Measurements from ENCODE around the gene RBM20. TPM values are rescaled to one million over a fixed set of nuclear protein-coding genes. Genes with fewer than 3 reads are reported as not detected.

Gene RBM20
- total and polyA plus RNA-seq, 2 experiments from 2014 or later: 0.05 to 0.17 TPM

DNA sequence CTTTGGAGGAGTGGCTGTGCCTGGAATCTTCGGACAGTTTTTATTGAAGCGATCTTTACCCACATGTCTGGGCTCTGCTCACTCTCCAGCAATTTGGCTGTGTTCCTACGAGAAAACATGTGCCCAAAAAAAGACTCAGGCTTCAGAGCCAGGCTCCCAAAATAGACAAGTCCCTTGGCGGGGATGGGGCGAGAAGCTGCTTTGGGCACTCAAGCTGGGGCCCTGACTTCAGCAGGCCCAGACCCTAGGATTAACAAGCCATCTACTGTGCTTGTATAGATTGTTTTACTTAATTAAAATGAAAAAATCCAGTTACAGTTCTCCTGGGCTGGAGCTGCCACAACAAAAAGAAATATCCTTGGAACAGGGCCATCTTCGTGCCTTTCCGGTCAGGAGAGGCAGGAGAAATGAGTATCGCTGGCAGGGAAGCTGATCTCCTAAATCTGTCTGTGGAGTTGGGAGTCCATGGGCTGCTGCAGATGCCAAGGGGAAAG lies 176.2 kb downstream of the RBM20 start (continued):
- TF ChIP-seq, protein P1, sequence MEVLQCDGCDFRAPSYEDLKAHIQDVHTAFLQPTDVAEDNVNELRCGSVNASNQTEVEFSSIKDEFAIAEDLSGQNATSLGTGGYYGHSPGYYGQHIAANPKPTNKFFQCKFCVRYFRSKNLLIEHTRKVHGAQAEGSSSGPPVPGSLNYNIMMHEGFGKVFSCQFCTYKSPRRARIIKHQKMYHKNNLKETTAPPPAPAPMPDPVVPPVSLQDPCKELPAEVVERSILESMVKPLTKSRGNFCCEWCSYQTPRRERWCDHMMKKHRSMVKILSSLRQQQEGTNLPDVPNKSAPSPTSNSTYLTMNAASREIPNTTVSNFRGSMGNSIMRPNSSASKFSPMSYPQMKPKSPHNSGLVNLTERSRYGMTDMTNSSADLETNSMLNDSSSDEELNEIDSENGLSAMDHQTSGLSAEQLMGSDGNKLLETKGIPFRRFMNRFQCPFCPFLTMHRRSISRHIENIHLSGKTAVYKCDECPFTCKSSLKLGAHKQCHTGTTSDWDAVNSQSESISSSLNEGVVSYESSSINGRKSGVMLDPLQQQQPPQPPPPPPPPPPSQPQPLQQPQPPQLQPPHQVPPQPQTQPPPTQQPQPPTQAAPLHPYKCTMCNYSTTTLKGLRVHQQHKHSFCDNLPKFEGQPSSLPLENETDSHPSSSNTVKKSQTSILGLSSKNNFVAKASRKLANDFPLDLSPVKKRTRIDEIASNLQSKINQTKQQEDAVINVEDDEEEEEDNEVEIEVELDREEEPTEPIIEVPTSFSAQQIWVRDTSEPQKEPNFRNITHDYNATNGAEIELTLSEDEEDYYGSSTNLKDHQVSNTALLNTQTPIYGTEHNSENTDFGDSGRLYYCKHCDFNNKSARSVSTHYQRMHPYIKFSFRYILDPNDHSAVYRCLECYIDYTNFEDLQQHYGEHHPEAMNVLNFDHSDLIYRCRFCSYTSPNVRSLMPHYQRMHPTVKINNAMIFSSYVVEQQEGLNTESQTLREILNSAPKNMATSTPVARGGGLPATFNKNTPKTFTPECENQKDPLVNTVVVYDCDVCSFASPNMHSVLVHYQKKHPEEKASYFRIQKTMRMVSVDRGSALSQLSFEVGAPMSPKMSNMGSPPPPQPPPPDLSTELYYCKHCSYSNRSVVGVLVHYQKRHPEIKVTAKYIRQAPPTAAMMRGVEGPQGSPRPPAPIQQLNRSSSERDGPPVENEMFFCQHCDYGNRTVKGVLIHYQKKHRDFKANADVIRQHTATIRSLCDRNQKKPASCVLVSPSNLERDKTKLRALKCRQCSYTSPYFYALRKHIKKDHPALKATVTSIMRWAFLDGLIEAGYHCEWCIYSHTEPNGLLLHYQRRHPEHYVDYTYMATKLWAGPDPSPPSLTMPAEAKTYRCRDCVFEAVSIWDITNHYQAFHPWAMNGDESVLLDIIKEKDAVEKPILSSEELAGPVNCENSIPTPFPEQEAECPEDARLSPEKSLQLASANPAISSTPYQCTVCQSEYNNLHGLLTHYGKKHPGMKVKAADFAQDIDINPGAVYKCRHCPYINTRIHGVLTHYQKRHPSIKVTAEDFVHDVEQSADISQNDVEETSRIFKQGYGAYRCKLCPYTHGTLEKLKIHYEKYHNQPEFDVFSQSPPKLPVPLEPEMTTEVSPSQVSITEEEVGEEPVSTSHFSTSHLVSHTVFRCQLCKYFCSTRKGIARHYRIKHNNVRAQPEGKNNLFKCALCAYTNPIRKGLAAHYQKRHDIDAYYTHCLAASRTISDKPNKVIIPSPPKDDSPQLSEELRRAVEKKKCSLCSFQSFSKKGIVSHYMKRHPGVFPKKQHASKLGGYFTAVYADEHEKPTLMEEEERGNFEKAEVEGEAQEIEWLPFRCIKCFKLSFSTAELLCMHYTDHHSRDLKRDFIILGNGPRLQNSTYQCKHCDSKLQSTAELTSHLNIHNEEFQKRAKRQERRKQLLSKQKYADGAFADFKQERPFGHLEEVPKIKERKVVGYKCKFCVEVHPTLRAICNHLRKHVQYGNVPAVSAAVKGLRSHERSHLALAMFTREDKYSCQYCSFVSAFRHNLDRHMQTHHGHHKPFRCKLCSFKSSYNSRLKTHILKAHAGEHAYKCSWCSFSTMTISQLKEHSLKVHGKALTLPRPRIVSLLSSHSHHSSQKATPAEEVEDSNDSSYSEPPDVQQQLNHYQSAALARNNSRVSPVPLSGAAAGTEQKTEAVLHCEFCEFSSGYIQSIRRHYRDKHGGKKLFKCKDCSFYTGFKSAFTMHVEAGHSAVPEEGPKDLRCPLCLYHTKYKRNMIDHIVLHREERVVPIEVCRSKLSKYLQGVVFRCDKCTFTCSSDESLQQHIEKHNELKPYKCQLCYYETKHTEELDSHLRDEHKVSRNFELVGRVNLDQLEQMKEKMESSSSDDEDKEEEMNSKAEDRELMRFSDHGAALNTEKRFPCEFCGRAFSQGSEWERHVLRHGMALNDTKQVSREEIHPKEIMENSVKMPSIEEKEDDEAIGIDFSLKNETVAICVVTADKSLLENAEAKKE (CRISPR knock-in tag; IDR thresholded peaks at IDR 0.05): no peak
- no peak for TF ChIP-seq STAT1 (IDR thresholded peaks at IDR 0.05; ENCODE audit: unreplicated experiment)
- TF ChIP-seq POLR2AphosphoS5 (IDR thresholded peaks at IDR 0.05; ENCODE audit: low read depth): no peak
- TF ChIP-seq EZH2phosphoT487 (IDR thresholded peaks at IDR 0.05; ENCODE audit: unreplicated experiment): no peak
- no peak for TF ChIP-seq EZH2 (IDR thresholded peaks at IDR 0.05; ENCODE audit: low read depth, unreplicated experiment)
- TF ChIP-seq, protein P2, sequence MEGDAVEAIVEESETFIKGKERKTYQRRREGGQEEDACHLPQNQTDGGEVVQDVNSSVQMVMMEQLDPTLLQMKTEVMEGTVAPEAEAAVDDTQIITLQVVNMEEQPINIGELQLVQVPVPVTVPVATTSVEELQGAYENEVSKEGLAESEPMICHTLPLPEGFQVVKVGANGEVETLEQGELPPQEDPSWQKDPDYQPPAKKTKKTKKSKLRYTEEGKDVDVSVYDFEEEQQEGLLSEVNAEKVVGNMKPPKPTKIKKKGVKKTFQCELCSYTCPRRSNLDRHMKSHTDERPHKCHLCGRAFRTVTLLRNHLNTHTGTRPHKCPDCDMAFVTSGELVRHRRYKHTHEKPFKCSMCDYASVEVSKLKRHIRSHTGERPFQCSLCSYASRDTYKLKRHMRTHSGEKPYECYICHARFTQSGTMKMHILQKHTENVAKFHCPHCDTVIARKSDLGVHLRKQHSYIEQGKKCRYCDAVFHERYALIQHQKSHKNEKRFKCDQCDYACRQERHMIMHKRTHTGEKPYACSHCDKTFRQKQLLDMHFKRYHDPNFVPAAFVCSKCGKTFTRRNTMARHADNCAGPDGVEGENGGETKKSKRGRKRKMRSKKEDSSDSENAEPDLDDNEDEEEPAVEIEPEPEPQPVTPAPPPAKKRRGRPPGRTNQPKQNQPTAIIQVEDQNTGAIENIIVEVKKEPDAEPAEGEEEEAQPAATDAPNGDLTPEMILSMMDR (conservative IDR thresholded peaks at IDR 0.05; ENCODE audit: low read depth in 2 of 2): no peak

DNA sequence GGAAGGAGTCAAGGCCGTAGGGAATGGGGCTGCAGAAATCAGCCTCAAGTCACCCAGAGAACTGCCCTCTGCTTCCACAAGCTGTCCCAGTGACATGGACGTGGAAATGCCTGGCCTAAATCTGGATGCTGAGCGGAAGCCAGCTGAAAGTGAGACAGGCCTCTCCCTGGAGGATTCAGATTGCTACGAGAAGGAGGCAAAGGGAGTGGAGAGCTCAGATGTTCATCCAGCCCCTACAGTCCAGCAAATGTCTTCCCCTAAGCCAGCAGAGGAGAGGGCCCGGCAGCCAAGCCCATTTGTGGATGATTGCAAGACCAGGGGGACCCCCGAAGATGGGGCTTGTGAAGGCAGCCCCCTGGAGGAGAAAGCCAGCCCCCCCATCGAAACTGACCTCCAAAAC lies 177.4 kb downstream of the RBM20 start:
- H3K4me2 ChIP-seq: no peak overlapping the region
- no peak for ATAC-seq
- no peak overlapping the region for H3K27ac ChIP-seq (ENCODE audit: low read depth)
- no peak overlapping the region for H3K4me3 ChIP-seq
- no peaks in the 10 kb centered on the region for H3F3A ChIP-seq (replicated peaks; ENCODE audit: low read depth)
- no peaks in the 10 kb centered on the region for H3K27me3 ChIP-seq (ENCODE audit: insufficient read depth)
- H3K79me2 ChIP-seq (replicated peaks; ENCODE audit: insufficient read depth): no peaks in the 10 kb centered on the region
- H3K36me3 ChIP-seq (ENCODE audit: insufficient read depth): no peaks in the 10 kb centered on the region
- H3K9me2 ChIP-seq (ENCODE audit: insufficient read depth): no peaks in the 10 kb centered on the region
- H2AFZ ChIP-seq: no peak overlapping the region
- peaks cover 25% of the 10 kb centered on the region for H3K4me1 Mint-ChIP-seq
- no peak overlapping the region for H3K4me3 Mint-ChIP-seq
- H3K4me1 ChIP-seq (ENCODE audit: insufficient read depth): peaks cover 17% of the 10 kb centered on the region
- DNase-seq (ENCODE audit: low spot score): no peak
- H3K27me3 Mint-ChIP-seq (ENCODE audit: insufficient read depth, low read depth, poor library complexity): peaks cover 3% of the 10 kb centered on the region
- H3K36me3 Mint-ChIP-seq (ENCODE audit: low read depth): no peaks in the 10 kb centered on the region
- H3K9me3 Mint-ChIP-seq: no peaks in the 10 kb centered on the region
- H3K27ac Mint-ChIP-seq: no peak overlapping the region; the same call in 1 of the 2 replicates
- H4K20me1 ChIP-seq (replicated peaks; ENCODE audit: insufficient read depth): no peaks in the 10 kb centered on the region
- TF ChIP-seq, protein P3, sequence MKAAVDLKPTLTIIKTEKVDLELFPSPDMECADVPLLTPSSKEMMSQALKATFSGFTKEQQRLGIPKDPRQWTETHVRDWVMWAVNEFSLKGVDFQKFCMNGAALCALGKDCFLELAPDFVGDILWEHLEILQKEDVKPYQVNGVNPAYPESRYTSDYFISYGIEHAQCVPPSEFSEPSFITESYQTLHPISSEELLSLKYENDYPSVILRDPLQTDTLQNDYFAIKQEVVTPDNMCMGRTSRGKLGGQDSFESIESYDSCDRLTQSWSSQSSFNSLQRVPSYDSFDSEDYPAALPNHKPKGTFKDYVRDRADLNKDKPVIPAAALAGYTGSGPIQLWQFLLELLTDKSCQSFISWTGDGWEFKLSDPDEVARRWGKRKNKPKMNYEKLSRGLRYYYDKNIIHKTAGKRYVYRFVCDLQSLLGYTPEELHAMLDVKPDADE (IDR thresholded peaks at IDR 0.05): no peak
- no peak for TF ChIP-seq STAT1 (IDR thresholded peaks at IDR 0.05; ENCODE audit: unreplicated experiment)

All from GM23338 (cell line).